OCI-LY7 (cell line): ENCODE measurements around the gene IRX2. TPM values are rescaled to one million over a fixed set of nuclear protein-coding genes. Genes with fewer than 3 reads are reported as not detected.

ENCODE experiments used
- BruUV-seq: library from RNA; stranded (reverse); fragments of 400-500 nt; replicated peaks from 2 replicates; lab custom pipeline; 2021; lab: Mats Ljungman, UMichigan
- CTCF ChIA-PET: fragments of 300-600 bp; sonication (Branson Sonifier 250); formaldehyde crosslinking; loops from one replicate; lab custom pipeline; 2022; ENCODE audit warnings: antibody characterized with exemption; ENCODE audit not compliant: unreplicated experiment; lab: Charles Lee
- POLR2A ChIA-PET: fragments of 300-600 bp; sonication (Branson Sonifier 250); formaldehyde crosslinking; loops from one replicate; lab custom pipeline; 2022; ENCODE audit warnings: antibody characterized with exemption; lab: Charles Lee
- DNase-seq: peaks from one replicate; pipeline ENCODE4 v3.0.0-alpha.2; 2015; ENCODE audit warnings: low spot score
- H2AFZ ChIP-seq: fragments of 200-600 bp; sonication (generic), shearing (Covaris generic); 2 replicates; pipeline ENCODE4 v1.6.1; 2014; ENCODE audit warnings: mild to moderate bottlenecking, antibody characterized with exemption, low read length, moderate library complexity
- H3K27ac ChIP-seq: fragments of 200-600 bp; sonication (generic); 2 replicates; pipeline ENCODE4 v1.5.1; 2014; ENCODE audit warnings: mixed run types, low read depth, mild to moderate bottlenecking, moderate library complexity, low read length, inconsistent platforms; ENCODE audit not compliant: poor library complexity, severe bottlenecking
- H3K36me3 ChIP-seq: fragments of 200-600 bp; sonication (generic); 2 replicates; pipeline ENCODE4 v1.6.1; 2014; ENCODE audit warnings: mild to moderate bottlenecking, antibody characterized with exemption, low read length, moderate library complexity, mixed read lengths; ENCODE audit not compliant: insufficient read depth
- H3K4me1 ChIP-seq: fragments of 200-600 bp; sonication (generic); 2 replicates; pipeline ENCODE4 v1.5.1; 2014; ENCODE audit warnings: mild to moderate bottlenecking, low read length; ENCODE audit not compliant: insufficient read depth, poor library complexity, severe bottlenecking
- H3K4me2 ChIP-seq: fragments of 200-600 bp; sonication (generic); 2 replicates; pipeline ENCODE4 v1.6.1; 2014; ENCODE audit warnings: mild to moderate bottlenecking, low read length
- H3K4me3 ChIP-seq: fragments of 200-600 bp; sonication (generic); 2 replicates; pipeline ENCODE4 v1.5.1; 2014; ENCODE audit warnings: mild to moderate bottlenecking, low read depth, low read length; ENCODE audit not compliant: poor library complexity, severe bottlenecking
- H3K79me2 ChIP-seq: fragments of 200-600 bp; sonication (generic); 2 replicates; pipeline ENCODE4 v1.6.1; 2016; ENCODE audit warnings: low read depth, mild to moderate bottlenecking, low read length, moderate library complexity, mixed read lengths; ENCODE audit not compliant: insufficient read depth
- H3K9me2 ChIP-seq: fragments of 200-600 bp; sonication (generic); 2 replicates; pipeline ENCODE4 v1.6.1; 2016; ENCODE audit warnings: mild to moderate bottlenecking, low read length, mixed read lengths; ENCODE audit not compliant: insufficient read depth
- H3K9me3 ChIP-seq: fragments of 200-600 bp; sonication (generic); 2 replicates; pipeline ENCODE4 v1.6.1; 2014; ENCODE audit warnings: mild to moderate bottlenecking, mixed run types, low read length, mixed read lengths
- H4K20me1 ChIP-seq: fragments of 200-600 bp; sonication (generic); 2 replicates; pipeline ENCODE4 v1.6.1; 2014; ENCODE audit warnings: mild to moderate bottlenecking, antibody characterized with exemption, low read length, moderate library complexity, mixed read lengths; ENCODE audit not compliant: insufficient read depth
- EZH2phosphoT487 ChIP-seq: fragments of 200-600 bp; sonication (generic); IDR thresholded peaks from 2 replicates; pipeline ENCODE4 v1.6.1; 2018; ENCODE audit warnings: low read depth, borderline replicate concordance, mild to moderate bottlenecking, mixed run types, antibody characterized with exemption, low read length, moderate library complexity, mixed read lengths
- intact Hi-C: fragments of 100-400 bp; cut with micrococcal nuclease; formaldehyde crosslinking; loops from one replicate; pipeline ENCODE4 v1.10.0; 2022; ENCODE audit not compliant: unreplicated experiment
- total RNA-seq, 2 experiments: library from RNA; depleted of rRNA in 1 of 2; stranded (reverse); fragments of >200 nt in 1 of 2; shearing (Covaris generic) in 1 of 2; gene quantifications; 2 replicates each; pipeline ENCODE4 v1.2.3, GENCODE V29; 2014 to 2022
- TF ChIP-seq, protein P1 (sequence below): fragments of 200-600 bp; sonication (generic); conservative IDR thresholded peaks from 2 replicates; pipeline ENCODE4 v1.5.1; 2014; ENCODE audit warnings: mild to moderate bottlenecking, antibody characterized with exemption, low read length, moderate library complexity, mixed read lengths

IRX2 gene
- total RNA-seq, 2 experiments from 2014 or later = not detected

DNA sequence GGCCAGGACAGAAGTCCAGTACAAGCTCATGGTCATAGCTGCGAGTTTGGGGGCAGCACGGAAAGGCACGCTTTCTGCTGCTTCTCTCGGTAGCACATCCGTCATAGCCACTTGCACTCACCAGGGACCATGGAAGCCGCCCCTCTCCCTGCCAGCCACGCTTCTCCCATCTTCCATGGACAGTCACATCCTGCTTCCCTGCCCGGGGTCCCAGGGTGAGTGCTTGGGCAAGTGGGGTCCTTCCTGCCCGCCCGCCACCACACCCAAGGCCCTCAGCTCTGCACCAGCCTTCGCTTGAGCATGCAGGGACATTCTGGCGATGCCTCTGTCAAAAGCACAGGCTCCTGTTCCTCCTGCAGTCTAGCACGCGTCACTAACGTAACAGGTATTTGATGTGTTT lies 13.1 kb upstream of the IRX2 start:
- no TSS peak for BruUV-seq
- Histone ChIP-seq H3K9me3 (no peaks in the 10 kb centered on the region), H3K4me2 (no peak overlapping the region), H4K20me1 (no peaks in the 10 kb centered on the region), H3K4me1 (no peaks in the 10 kb centered on the region), H3K27ac (no peak overlapping the region), H3K36me3 (no peaks in the 10 kb centered on the region), H3K79me2 (no peaks in the 10 kb centered on the region), H3K4me3 (no peak overlapping the region), H2AFZ (no peak overlapping the region), H3K9me2 (no peaks in the 10 kb centered on the region)
- no peak for DNase-seq
- ChIA-PET CTCF (no interaction called here), POLR2A (no interaction called here)
- no peak for TF ChIP-seq EZH2phosphoT487
- TF ChIP-seq, protein P1, sequence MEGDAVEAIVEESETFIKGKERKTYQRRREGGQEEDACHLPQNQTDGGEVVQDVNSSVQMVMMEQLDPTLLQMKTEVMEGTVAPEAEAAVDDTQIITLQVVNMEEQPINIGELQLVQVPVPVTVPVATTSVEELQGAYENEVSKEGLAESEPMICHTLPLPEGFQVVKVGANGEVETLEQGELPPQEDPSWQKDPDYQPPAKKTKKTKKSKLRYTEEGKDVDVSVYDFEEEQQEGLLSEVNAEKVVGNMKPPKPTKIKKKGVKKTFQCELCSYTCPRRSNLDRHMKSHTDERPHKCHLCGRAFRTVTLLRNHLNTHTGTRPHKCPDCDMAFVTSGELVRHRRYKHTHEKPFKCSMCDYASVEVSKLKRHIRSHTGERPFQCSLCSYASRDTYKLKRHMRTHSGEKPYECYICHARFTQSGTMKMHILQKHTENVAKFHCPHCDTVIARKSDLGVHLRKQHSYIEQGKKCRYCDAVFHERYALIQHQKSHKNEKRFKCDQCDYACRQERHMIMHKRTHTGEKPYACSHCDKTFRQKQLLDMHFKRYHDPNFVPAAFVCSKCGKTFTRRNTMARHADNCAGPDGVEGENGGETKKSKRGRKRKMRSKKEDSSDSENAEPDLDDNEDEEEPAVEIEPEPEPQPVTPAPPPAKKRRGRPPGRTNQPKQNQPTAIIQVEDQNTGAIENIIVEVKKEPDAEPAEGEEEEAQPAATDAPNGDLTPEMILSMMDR = no peak
- intact Hi-C loops = no loop called here

DNA sequence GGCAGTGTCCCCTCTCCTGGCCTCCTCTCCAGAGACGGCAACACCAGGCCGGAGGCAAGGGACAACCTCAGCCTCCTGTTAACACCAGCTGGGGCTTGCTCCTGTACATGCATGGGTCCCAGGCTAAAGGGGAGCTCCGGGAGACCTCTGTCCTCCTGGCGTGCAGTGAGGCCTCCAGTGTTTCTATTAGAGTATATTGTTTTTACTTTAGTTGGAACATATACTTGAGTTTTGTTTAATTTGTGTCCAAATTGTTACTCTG lies 12.0 kb upstream of the IRX2 start:
- Histone ChIP-seq H4K20me1 (no peaks in the 10 kb centered on the region), H2AFZ (no peak overlapping the region), H3K79me2 (no peaks in the 10 kb centered on the region), H3K4me2 (no peak overlapping the region), H3K36me3 (no peaks in the 10 kb centered on the region), H3K9me3 (no peaks in the 10 kb centered on the region), H3K27ac (no peak overlapping the region), H3K4me3 (no peak overlapping the region), H3K9me2 (no peaks in the 10 kb centered on the region), H3K4me1 (no peaks in the 10 kb centered on the region)
- TF ChIP-seq EZH2phosphoT487 = no peak
- TF ChIP-seq, protein P1 = no peak
- POLR2A ChIA-PET = no interaction called here
- intact Hi-C loops = no loop called here
- CTCF ChIA-PET = no interaction called here
- no TSS peak for BruUV-seq
- DNase-seq = no peak

DNA sequence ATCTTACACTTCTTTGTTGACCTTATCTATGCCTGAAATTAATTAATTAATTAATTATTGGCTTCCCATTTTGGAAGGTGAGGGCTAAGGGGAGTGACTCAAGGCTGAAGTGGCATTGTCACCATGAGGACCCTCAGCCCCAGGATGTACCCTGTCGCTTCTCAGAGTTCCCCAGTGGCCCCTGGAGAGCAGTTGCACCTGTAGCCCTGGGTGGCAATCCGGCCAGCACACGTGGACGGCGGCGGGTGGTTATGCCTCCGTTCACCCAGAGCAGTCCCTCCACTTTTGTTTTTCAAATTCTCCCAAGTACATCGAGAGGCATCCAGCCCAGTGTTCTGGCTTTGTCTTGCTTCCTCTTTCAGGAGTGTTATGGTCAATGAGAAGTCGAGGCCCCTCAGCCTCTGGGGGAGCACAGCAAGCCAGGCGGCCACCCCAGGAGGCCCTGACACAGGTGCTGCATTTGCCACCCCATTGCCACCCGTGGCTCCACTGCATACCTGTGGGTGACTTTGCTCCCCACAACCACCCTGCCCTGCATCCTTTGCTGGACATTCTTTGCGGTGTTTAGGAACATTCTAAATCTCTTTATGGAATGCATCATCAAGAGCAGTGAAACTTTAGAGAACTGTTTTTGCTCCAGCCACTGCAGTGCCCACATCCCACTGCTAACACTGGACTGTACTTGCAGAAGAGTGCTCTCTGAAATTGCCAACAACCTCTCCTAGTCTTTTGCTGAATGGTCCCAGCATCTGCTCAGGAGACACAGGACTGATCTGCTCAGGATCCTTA lies 11.5 kb upstream of the IRX2 start:
- Histone ChIP-seq H3K79me2 (no peaks in the 10 kb centered on the region), H3K4me2 (no peak overlapping the region), H3K27ac (no peak overlapping the region), H2AFZ (no peak overlapping the region), H4K20me1 (no peaks in the 10 kb centered on the region), H3K4me1 (no peaks in the 10 kb centered on the region), H3K4me3 (no peak overlapping the region), H3K9me3 (no peaks in the 10 kb centered on the region), H3K9me2 (no peaks in the 10 kb centered on the region), H3K36me3 (no peaks in the 10 kb centered on the region)
- intact Hi-C loops = no loop called here
- BruUV-seq = no TSS peak
- POLR2A ChIA-PET = no interaction called here
- TF ChIP-seq, protein P1 = no peak
- TF ChIP-seq EZH2phosphoT487 = no peak
- CTCF ChIA-PET = no interaction called here
- DNase-seq = no peak
